GM12873 (cell line): ENCODE results near the gene SLC17A3.

Experiments
- CTCF ChIP-seq: IDR thresholded peaks from 2 replicates; pipeline ENCODE4 v1.5.1; 2012; ENCODE audit warnings: low read depth, mild to moderate bottlenecking, moderate library complexity, low read length, control low read depth; ENCODE audit not compliant: insufficient read depth; ENCODE audit errors: missing control alignments

Gene SLC17A3

GRCh38 chr6:25878721-25879322 lies 4.8 kb upstream of the SLC17A3 start:
- no peak for TF ChIP-seq CTCF

GRCh38 chr6:25875926-25876602 lies 2.0 kb upstream of the SLC17A3 start:
- TF ChIP-seq CTCF = no peak

- no peak for TF ChIP-seq CTCF
These were observed 1.5 kb upstream of the SLC17A3 start for GRCh38 chr6:25875563-25875905.

- TF ChIP-seq CTCF = no peak
These were observed 949 bp upstream of the SLC17A3 start for GRCh38 chr6:25874822-25875562.

- no peak for TF ChIP-seq CTCF
These were observed 1.2 kb downstream of the SLC17A3 start for GRCh38 chr6:25872814-25873213.

GRCh38 chr6:25869840-25870239 lies 4.2 kb downstream of the SLC17A3 start:
- TF ChIP-seq CTCF = no peak

- no peak for TF ChIP-seq CTCF
These were observed 5.4 kb downstream of the SLC17A3 start for GRCh38 chr6:25868436-25869183.
